T-helper 9 cell (primary cell): ENCODE results near the gene VAMP4.
A peak's percentile ranks its signal among the peaks of the same experiment; 100 is the strongest.

ENCODE experiments used
- DNase-seq: peaks from one replicate; pipeline ENCODE4 v3.0.0-alpha.2; 2020
- total RNA-seq, 2 donors: gene quantifications; one replicate each; lab custom pipeline; 2026; lab: John Stamatoyannopoulos, UW

Gene VAMP4
- 24.4 to 71.9 reads per million in 2 donors for total RNA-seq

GRCh38 chr1:171741872-171742576 is at the start of gene VAMP4:
TSS of gene VAMP4 (minus strand) at chr1:171742065. CDS start at chr1:171738414, 3,651 bp downstream.
- peak; percentile 77 for DNase-seq

GRCh38 chr1:171790318-171790717 is 48.5 kb upstream of the VAMP4 start:
- DNase-seq: no peak

GRCh38 chr1:171788696-171789095 is 46.8 kb upstream of the VAMP4 start:
- DNase-seq: no peak

- DNase-seq: no peak
Observed at GRCh38 chr1:171787686-171788480, 46.0 kb upstream of the VAMP4 start.

- no peak for DNase-seq
Observed at GRCh38 chr1:171786534-171786933, 44.7 kb upstream of the VAMP4 start.

- no peak for DNase-seq
Observed at GRCh38 chr1:171785766-171786165, 43.9 kb upstream of the VAMP4 start.

GRCh38 chr1:171784784-171785183 is 42.9 kb upstream of the VAMP4 start:
- no peak for DNase-seq

GRCh38 chr1:171783816-171784530 is 42.1 kb upstream of the VAMP4 start:
- DNase-seq: no peak

GRCh38 chr1:171781176-171781875 is 39.5 kb upstream of the VAMP4 start, which contains the start of gene METTL13:
TSS of gene METTL13 (plus strand) at chr1:171781660. CDS start at chr1:171781968, 308 bp downstream.
- peak; percentile 94 for DNase-seq

- no peak for DNase-seq
Observed at GRCh38 chr1:171780583-171781175, 38.8 kb upstream of the VAMP4 start.

GRCh38 chr1:171772312-171772711 is 30.4 kb upstream of the VAMP4 start:
- DNase-seq: no peak

- no peak for DNase-seq
Observed at GRCh38 chr1:171769754-171770153, 27.9 kb upstream of the VAMP4 start.

- DNase-seq: no peak
Observed at GRCh38 chr1:171769171-171769570, 27.3 kb upstream of the VAMP4 start.

GRCh38 chr1:171763764-171764163 is 21.9 kb upstream of the VAMP4 start:
- no peak for DNase-seq

GRCh38 chr1:171762143-171762563 is 20.3 kb upstream of the VAMP4 start:
- no peak for DNase-seq

GRCh38 chr1:171758011-171758410 is 16.1 kb upstream of the VAMP4 start:
- no peak for DNase-seq

- no peak for DNase-seq
Observed at GRCh38 chr1:171756856-171757255, 15.0 kb upstream of the VAMP4 start.

- no peak for DNase-seq
Observed at GRCh38 chr1:171754971-171755370, 13.1 kb upstream of the VAMP4 start.

- DNase-seq: no peak
Observed at GRCh38 chr1:171754353-171754705, 12.5 kb upstream of the VAMP4 start.

GRCh38 chr1:171753685-171754352 is 12.0 kb upstream of the VAMP4 start:
- no peak for DNase-seq

- DNase-seq: no peak
Observed at GRCh38 chr1:171753182-171753581, 11.3 kb upstream of the VAMP4 start.

- no peak for DNase-seq
Observed at GRCh38 chr1:171751221-171751620, 9.4 kb upstream of the VAMP4 start.
